ENCODE results near the gene SEMA3F.

The SEMA3F gene

GRCh38 chr3:50120364-50121071 is 34.6 kb upstream of the SEMA3F start:
- no peak overlapping the region for H3K4me3 ChIP-seq (replicated peaks; ENCODE audit: low read depth, low read length)
- DNase-seq (ENCODE audit: low read depth) = no peak
- no peak for TF ChIP-seq CTCF (IDR thresholded peaks at IDR 0.05; ENCODE audit: low read length, missing control alignments)

- TF ChIP-seq CTCF (IDR thresholded peaks at IDR 0.05; ENCODE audit: low read length, missing control alignments) = peak; percentile 75
- H3K4me3 ChIP-seq (replicated peaks; ENCODE audit: low read depth, low read length) = no peak overlapping the region
- peak; percentile 87 for DNase-seq (ENCODE audit: low read depth)
These were observed 33.8 kb upstream of the SEMA3F start for GRCh38 chr3:50121072-50122032.

GRCh38 chr3:50122071-50122470 is 33.1 kb upstream of the SEMA3F start:
- no peak for DNase-seq (ENCODE audit: low read depth)
- no peak overlapping the region for H3K4me3 ChIP-seq (replicated peaks; ENCODE audit: low read depth, low read length)
- TF ChIP-seq CTCF (IDR thresholded peaks at IDR 0.05; ENCODE audit: low read length, missing control alignments) = no peak

- no peak for TF ChIP-seq CTCF (IDR thresholded peaks at IDR 0.05; ENCODE audit: low read length, missing control alignments)
- DNase-seq (ENCODE audit: low read depth) = no peak
- no peak overlapping the region for H3K4me3 ChIP-seq (replicated peaks; ENCODE audit: low read depth, low read length)
These were observed 32.3 kb upstream of the SEMA3F start for GRCh38 chr3:50122661-50123391.

- DNase-seq (ENCODE audit: low read depth) = no peak
- no peak for TF ChIP-seq CTCF (IDR thresholded peaks at IDR 0.05; ENCODE audit: low read length, missing control alignments)
- no peak overlapping the region for H3K4me3 ChIP-seq (replicated peaks; ENCODE audit: low read depth, low read length)
These were observed 31.6 kb upstream of the SEMA3F start for GRCh38 chr3:50123394-50124051.

GRCh38 chr3:50124052-50124799 is 30.9 kb upstream of the SEMA3F start:
- no peak for DNase-seq (ENCODE audit: low read depth)
- TF ChIP-seq CTCF (IDR thresholded peaks at IDR 0.05; ENCODE audit: low read length, missing control alignments) = no peak
- H3K4me3 ChIP-seq (replicated peaks; ENCODE audit: low read depth, low read length) = no peak overlapping the region

Measured in fibroblast of pulmonary artery (primary cell).